ENCODE results near the gene CRTC2. TPM values are rescaled to one million over a fixed set of nuclear protein-coding genes. Genes with fewer than 3 reads are reported as not detected.
A peak's percentile ranks its signal among the peaks of the same experiment; 100 is the strongest.
"Not testable (repeated sequence)": the region's sequence is repeated elsewhere in the genome, so short reads cannot be mapped to it uniquely, and the experiment has no call there.

The CRTC2 gene
- total RNA-seq, 2 experiments from 2014 or later: 56.4 to 67.0 TPM

DNA sequence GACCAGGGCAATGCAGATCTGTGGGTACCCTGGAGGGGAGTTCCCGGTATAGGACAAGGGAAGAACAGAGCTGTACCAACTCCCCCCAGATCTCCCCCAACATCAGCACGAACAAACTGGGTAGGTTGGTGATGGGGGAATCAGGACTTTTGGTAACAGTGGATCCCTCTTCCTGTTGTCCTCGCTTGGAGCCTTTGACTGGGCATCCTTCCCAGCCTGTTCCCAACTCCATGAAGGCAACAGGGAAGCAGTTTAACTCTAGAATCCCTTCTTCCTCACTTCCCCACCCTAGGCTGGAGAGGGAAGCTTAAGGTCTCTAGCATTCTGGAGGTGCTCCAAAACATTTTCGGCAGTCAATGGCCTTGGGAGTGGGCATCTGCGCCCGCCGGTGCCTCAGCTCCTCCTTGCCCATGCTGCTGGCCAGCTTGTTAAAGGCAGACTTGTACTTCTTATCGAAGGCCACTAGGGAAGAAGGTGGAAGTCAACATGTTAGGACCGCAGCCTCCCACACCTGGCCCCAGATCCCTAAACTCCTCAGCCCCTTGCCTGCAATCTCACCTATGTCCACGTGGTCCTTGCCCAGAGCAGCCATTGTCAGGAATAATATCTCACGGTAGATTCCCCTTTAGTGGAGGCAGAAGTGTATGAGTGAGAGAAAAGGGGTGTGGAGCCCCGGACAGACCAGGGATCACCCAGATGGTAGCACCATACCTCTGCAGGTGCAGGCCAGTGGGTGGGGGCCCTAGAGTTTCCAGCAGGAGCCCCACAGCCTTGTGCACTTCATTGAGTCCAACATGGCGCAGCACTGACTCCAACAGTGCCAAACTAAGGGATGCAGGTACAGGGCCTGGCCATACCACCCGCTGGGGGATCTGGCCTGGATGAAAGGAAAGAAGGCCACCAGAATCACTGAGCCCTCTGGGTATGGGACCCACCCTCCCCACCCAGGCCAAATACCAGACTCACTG lies 28.1 kb downstream of the CRTC2 start:
- H3K27me3 Mint-ChIP-seq: no peaks in the 10 kb centered on the region
- H3K36me3 Mint-ChIP-seq: peaks cover 14% of the 10 kb centered on the region
- peak overlapping the region; percentile 48 for H3K27ac Mint-ChIP-seq
- H3K4me1 Mint-ChIP-seq: peaks cover 15% of the 10 kb centered on the region
- H3K9me3 Mint-ChIP-seq: no peaks in the 10 kb centered on the region
- no peak for DNase-seq
- H3K4me3 Mint-ChIP-seq: no peak overlapping the region

DNA sequence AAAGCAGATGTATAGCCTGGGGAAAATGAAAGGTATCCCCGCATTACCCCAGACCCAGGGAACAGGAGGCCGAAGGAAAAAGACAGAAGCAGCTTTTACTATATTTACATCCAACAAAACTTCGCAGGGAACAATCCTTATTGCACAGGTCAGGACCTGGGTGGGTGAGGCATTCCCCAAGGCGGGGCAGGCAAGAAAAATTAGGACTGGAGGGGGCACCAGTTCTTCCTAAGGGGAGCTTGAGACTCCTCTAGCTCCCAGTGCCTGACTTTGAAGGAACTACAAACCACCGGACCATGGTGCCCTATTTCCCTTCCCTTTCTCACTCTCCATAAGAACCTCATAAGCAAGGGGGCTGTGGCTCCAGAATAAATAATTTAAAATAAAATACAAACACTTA lies 29.0 kb downstream of the CRTC2 start:
- H3K4me3 Mint-ChIP-seq: no peak overlapping the region
- peaks cover 15% of the 10 kb centered on the region for H3K4me1 Mint-ChIP-seq
- peak overlapping the region; percentile 3 for H3K27ac Mint-ChIP-seq
- DNase-seq: no peak
- H3K36me3 Mint-ChIP-seq: peaks cover 12% of the 10 kb centered on the region
- H3K9me3 Mint-ChIP-seq: no peaks in the 10 kb centered on the region
- no peaks in the 10 kb centered on the region for H3K27me3 Mint-ChIP-seq

DNA sequence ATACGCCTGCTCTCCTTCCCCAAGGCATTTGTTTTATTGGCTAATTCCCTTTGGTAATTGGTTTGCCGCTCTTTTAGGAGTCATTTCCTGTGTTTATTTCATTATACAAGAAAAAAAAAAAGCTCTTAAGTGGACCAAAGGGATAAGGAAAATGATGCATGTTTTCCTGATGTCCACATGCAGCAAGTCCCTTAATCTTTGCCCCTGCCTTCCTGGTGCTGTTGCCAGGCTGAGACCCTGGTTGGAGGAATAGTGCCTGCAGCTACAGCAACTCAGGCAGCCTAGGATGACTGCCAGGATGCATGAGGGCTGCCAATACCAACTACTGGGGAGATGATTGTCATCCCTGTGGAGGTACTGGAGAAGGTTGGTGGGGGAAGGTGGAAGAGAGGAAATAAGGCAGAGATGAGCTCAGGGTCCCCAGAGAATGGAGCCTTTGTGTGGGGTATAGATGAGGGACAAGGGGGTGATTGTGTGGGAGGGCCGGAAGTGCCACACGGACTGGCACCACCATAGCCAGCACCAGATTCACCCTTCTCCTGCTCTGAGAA lies 29.5 kb downstream of the CRTC2 start:
- no peak for DNase-seq
- H3K4me3 Mint-ChIP-seq: no peak overlapping the region
- H3K4me1 Mint-ChIP-seq: peaks cover 15% of the 10 kb centered on the region
- H3K27ac Mint-ChIP-seq: peak overlapping the region; percentile 53
- no peaks in the 10 kb centered on the region for H3K27me3 Mint-ChIP-seq
- no peaks in the 10 kb centered on the region for H3K9me3 Mint-ChIP-seq
- H3K36me3 Mint-ChIP-seq: peaks cover 12% of the 10 kb centered on the region

DNA sequence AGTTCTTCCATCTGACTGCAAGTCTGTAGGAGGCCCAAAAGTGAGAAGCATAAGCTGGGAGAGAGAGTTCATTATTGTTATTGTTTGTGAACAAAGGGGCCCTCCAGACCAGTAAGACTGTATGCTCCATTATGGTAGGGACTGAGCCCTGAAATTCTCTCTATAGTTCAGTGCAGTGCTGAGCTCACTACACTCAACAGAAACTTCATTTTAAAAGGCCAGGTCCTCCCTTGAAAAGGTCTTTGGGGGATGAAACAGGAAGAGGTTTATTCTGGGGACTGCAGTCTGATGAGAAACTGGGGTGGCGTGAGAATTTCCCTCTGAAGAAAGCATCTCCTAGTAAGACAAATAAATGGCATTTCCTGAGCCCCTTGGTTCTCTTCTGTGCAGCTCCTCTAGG lies 30.2 kb downstream of the CRTC2 start:
- Mint-ChIP-seq H3K9me3 (no peaks in the 10 kb centered on the region), H3K36me3 (peaks cover 12% of the 10 kb centered on the region), H3K27me3 (no peaks in the 10 kb centered on the region), H3K27ac (peak overlapping the region; percentile 53), H3K4me1 (peaks cover 16% of the 10 kb centered on the region), H3K4me3 (no peak overlapping the region)
- DNase-seq: no peak

DNA sequence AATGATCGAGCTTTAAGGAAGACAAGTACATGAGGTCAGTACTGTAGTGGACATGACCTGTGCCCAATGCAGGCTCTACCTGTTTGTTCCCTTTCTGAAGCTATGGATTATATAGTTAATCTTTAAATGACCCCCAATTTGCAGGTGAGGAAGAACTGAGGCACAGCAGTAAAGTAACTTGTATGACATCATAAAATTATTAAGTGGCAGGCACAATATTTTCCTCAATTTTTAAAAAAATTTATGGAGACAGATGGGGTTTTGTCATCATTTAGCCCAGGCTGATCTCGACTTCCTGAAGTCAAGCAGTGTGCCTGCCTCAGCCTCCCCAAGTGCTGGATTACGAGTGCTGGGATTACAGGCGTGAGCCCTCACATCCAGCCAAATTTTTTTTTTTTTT lies 32.0 kb downstream of the CRTC2 start:
- peaks cover 20% of the 10 kb centered on the region for H3K4me1 Mint-ChIP-seq
- H3K36me3 Mint-ChIP-seq: peaks cover 15% of the 10 kb centered on the region
- no peak overlapping the region for H3K4me3 Mint-ChIP-seq
- no peak for DNase-seq
- H3K27ac Mint-ChIP-seq: no peak overlapping the region
- no peaks in the 10 kb centered on the region for H3K9me3 Mint-ChIP-seq
- H3K27me3 Mint-ChIP-seq: no peaks in the 10 kb centered on the region

DNA sequence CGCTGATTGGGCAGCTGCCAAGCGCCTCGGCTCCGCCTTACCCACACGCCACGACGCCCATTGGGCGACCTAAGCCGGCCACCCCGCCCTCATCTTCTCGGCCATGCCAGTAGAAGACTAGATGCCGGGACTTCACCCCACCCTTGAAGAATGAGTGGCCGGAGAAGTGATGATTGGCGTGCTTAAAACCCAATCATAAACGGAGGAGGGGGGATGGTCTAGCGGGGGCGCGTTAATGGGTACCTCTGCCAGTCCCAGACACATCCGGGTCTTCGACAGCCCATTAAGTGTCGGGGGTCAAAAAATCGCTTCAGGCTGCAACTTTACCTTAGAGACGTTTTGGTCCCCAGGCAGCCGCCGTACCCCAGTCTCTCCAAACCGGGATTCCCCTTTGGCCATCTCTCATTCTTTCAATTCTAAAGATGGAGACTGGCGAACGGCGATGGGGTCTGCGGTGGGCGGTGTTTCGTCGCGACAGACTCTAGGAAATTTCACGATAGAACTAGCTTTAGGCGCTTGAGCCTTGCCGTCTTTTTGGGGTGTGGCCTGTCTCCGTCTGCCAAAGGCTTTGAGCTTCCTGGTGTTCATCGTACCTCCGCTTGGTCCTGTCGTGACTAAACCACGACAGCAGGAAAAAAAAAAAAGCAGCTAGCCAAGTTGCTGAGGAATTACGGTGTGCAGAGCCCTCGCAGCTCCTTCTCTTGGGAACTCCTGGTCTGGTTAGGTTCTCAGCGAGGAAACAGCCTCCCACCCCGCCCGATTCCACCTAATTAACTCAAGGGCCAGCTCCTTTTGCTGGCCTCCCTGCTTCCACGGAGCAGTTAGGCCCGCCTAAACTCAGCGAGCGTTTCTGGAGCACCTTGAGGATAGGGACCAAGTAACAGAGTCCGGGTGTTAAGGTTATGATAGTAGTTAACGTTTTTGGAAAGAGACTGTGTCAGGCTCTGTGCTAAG lies 35.2 kb downstream of the CRTC2 start, which contains the start of gene GATAD2B:
GATAD2B (minus strand) TSS at position 1 of the 954 bp plus-strand sequence. CDS start 94,625 bp downstream, outside the sequence.
- H3K9me3 Mint-ChIP-seq: no peaks in the 10 kb centered on the region
- H3K4me3 Mint-ChIP-seq: peak within 1 kb of the TSS; percentile 90
- peaks cover 37% of the 10 kb centered on the region for H3K4me1 Mint-ChIP-seq
- peak; percentile 99 for DNase-seq
- H3K27ac Mint-ChIP-seq: peak within 1 kb of the TSS; percentile 96
- peaks cover 17% of the 10 kb centered on the region for H3K36me3 Mint-ChIP-seq
- no peaks in the 10 kb centered on the region for H3K27me3 Mint-ChIP-seq

DNA sequence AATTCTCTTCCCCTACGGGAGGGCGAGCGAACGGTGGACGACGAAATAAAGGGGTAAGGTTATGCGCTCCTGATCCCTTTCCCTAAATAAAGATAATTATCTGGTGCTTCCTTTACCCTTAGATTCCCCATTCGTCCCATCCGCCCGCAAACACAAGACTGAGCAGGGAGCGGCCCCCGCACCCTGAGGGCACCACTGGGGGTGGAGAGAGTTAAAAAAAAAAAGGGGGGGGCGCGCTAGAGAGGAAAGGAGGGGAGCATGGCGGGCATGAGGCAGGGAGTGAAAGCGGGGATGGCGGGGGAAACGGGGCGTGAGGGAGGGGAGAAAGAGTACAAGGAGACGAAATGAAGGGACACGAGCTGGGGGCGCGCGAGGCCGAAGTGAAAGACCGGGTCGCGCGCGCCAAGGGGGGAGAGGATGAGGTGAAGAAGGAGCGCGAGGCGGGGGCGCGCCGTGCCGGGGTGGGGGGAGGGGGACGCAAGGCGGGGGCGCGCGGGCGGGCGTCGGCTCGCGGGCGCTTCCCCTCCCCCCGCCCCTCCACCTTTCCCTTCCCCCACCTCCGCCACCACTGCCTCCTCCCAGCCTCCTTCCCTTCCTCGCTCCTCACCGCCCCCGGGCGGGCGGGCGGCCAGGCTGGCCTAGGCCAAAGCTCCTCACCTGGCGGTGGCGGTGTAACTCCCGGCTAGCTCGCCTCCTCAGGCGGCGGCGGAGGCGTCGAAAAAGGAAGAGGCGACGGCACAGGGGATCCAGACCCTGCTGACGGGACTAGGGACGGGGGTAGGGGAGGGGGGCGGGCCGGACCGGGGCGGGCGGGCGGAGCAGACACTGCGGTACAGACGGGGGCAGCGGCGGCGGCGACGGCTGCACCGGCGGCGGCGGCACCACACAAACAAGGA lies 36.1 kb downstream of the CRTC2 start:
- Mint-ChIP-seq H3K27ac (peak overlapping the region; percentile 90), H3K36me3 (peaks cover 21% of the 10 kb centered on the region), H3K27me3 (no peaks in the 10 kb centered on the region), H3K9me3 (no peaks in the 10 kb centered on the region), H3K4me1 (peaks cover 40% of the 10 kb centered on the region), H3K4me3 (peak overlapping the region; percentile 90)
- peak; percentile 86 for DNase-seq

DNA sequence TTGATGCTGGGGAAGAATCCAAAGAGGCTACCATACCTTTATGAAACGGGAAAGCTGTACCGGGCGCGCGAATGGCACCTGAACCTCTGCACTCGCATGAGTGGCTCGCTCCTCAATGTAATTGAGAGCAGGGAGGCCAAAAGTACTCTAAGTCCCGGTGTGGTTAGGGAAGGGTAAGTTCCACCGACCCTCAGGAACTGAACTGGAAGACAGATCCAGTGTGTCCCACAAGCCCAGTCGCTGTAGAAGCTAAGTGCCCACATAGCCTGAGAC lies 36.7 kb downstream of the CRTC2 start:
- H3K36me3 Mint-ChIP-seq: peaks cover 23% of the 10 kb centered on the region
- DNase-seq: peak; percentile 11
- peak overlapping the region; percentile 90 for H3K4me3 Mint-ChIP-seq
- H3K9me3 Mint-ChIP-seq: no peaks in the 10 kb centered on the region
- peaks cover 40% of the 10 kb centered on the region for H3K4me1 Mint-ChIP-seq
- no peaks in the 10 kb centered on the region for H3K27me3 Mint-ChIP-seq
- H3K27ac Mint-ChIP-seq: peak overlapping the region; percentile 90

DNA sequence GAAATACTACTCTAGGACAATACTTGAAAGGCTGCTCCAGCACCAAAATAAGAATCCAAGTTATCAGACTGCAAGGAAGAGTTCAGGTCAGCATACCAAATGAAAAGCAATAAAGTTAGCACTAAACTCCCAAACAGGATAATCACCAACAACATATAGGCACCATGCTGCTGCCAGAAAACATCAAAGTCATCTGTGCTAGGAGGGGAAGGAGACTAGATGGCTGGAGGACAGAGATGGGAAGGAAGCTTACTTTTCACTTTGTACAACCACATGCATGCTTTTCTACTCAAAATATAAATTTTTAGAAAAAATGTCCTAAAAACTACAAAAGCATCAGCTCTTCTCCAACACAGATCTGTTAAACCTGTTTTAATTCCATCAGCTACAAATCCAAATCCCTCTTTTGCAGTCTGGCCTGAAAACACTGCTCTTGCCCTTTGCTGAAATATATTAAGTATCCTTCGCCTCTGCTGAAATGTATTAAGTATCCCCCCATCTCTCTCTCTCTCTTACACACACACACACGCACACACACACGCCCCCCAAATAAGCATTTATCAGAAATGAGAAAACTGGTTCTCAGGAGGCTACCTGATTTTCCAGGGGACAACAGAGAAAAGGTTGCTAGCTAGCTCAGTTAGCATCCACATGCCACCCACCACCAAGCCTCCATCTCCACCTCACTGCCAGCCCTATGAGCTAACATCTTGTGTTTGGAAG lies 37.2 kb downstream of the CRTC2 start:
- peak overlapping the region; percentile 90 for H3K27ac Mint-ChIP-seq
- no peak for DNase-seq
- peaks cover 24% of the 10 kb centered on the region for H3K36me3 Mint-ChIP-seq
- H3K27me3 Mint-ChIP-seq: no peaks in the 10 kb centered on the region
- peaks cover 42% of the 10 kb centered on the region for H3K4me1 Mint-ChIP-seq
- H3K4me3 Mint-ChIP-seq: peak overlapping the region; percentile 90
- no peaks in the 10 kb centered on the region for H3K9me3 Mint-ChIP-seq

DNA sequence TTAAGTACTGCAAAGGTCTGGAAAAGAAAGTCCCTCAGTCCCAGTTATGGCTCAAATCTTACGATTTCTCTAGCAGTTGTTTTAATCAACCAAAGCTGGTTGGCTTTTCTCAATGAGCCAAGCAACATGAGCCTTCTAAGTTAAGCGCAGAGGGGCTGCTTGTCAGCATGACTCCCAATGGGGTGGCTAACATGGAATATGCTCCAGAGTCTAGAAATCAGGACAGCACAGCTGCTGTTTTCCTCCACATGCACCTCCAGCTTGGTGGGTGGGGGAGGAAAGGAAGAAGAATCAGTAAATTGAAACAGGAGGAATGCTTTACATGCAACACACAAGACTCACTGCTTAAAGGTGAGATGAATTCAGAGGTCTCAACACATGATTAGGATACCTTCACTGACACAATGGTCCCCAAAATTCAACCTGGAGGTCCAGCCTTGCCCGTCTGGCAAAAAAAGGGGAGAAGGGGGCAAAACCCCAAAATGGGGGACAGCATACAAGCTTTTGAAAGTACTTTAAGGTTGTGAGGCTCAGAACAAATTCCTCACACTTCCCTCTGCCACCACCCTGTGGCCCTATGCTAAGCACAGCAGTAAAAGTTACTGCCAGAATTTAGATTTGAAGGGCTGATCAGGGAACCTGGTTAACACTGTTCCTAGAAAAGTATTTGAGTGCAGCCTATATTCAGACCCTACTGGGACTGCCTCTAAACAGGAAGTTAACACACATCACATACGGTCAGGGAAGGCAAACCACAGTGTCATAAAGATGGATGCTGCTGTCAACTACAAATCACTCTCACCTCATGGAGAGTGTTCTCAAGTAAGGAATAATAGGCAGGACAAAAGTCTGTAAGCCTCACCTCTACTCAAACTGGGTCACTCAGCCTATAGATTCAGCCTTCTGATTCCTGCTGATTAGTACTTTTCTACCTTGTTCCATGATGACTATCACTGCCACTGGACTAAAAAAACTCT lies 38.2 kb downstream of the CRTC2 start:
- DNase-seq: peak; percentile 11
- Mint-ChIP-seq H3K27me3 (no peaks in the 10 kb centered on the region), H3K27ac (peak overlapping the region; percentile 90), H3K4me1 (peaks cover 44% of the 10 kb centered on the region), H3K4me3 (peak overlapping the region; percentile 90), H3K9me3 (no peaks in the 10 kb centered on the region), H3K36me3 (peaks cover 27% of the 10 kb centered on the region)

DNA sequence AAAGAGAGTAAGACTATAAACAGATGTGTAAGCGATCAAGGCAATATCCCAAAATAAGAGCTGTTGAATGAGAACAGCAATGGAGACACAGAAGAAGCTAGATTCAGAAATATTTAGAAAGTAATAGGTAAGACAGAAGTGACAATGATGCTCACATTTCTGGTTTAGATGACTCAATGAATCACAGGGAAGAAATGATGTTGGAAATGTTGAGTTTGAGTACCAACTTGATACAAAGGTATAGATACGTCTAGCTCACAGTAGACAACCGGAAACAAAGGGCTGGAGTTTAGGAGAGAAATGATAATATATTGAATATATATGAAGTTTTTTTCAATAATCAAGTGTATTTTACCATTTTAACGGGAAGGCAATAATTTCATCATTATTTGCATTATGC lies 42.1 kb downstream of the CRTC2 start:
- peaks cover 28% of the 10 kb centered on the region for H3K36me3 Mint-ChIP-seq
- H3K4me1 Mint-ChIP-seq: peaks cover 52% of the 10 kb centered on the region
- no peak overlapping the region for H3K4me3 Mint-ChIP-seq
- H3K27ac Mint-ChIP-seq: no peak overlapping the region
- H3K9me3 Mint-ChIP-seq: peaks cover 3% of the 10 kb centered on the region
- H3K27me3 Mint-ChIP-seq: no peaks in the 10 kb centered on the region
- no peak for DNase-seq

DNA sequence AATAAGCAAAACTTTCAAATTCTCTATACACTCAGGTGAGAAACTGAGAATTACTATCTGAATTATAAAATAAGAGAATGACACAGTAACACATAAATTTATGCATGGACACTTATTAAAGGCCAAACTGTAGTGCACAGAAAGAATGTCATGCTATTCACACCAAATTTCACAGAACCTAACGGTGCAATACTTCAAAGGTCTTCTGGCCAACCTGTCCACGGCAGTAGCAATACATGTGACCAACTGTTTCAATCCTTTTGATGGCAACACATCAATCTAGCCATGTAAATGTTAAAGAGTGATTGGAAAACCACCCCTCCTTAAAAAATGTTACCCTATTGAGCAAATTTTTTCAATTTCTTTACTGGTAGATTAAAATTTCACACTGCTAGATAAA lies 46.1 kb downstream of the CRTC2 start:
- Mint-ChIP-seq H3K36me3 (peaks cover 30% of the 10 kb centered on the region), H3K4me1 (peaks cover 21% of the 10 kb centered on the region), H3K27ac (no peak overlapping the region), H3K9me3 (peaks cover 4% of the 10 kb centered on the region), H3K4me3 (no peak overlapping the region), H3K27me3 (no peaks in the 10 kb centered on the region)
- DNase-seq: no peak

DNA sequence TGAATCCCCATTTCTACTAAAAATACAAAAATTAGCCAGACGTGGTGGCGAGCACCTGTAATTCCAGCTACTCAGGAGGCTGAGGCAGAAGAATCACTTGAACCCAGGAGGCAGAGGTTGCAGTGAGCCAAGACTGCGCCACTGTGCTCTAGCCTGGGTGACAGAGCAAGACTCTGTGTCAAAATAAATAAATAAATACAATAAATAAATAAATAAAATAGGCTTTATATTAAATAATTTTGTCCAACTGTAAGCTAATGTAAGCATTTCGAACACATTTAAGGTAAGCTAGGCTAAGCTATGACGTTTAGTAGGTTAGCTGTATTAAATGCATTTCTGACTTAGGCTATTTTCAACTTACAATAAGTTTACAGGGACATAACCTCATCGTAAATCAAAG lies 47.9 kb downstream of the CRTC2 start:
- peaks cover 33% of the 10 kb centered on the region for H3K36me3 Mint-ChIP-seq
- H3K27ac Mint-ChIP-seq, H3K9me3 Mint-ChIP-seq, H3K27me3 Mint-ChIP-seq, H3K4me3 Mint-ChIP-seq, DNase-seq: not testable (repeated sequence)
- H3K4me1 Mint-ChIP-seq: peaks cover 28% of the 10 kb centered on the region

All from activated naive CD8-positive, alpha-beta T cell treated with anti-CD3 and anti-CD28 coated beads for 36 hours (primary cell).